Caco-2 (cell line): ENCODE data around the gene EMILIN1. TPM values are rescaled to one million over a fixed set of nuclear protein-coding genes. Genes with fewer than 3 reads are reported as not detected.
A peak's percentile ranks its signal among the peaks of the same experiment; 100 is the strongest.

Experiments
- Bru-seq: library from RNA; stranded (reverse); fragments of 400-500 nt; gene quantifications from one replicate; lab custom pipeline; 2021; lab: Mats Ljungman, UMichigan
- BruChase-seq, 2 experiments: library from RNA; stranded (reverse); fragments of 400-500 nt; gene quantifications; one replicate each; lab custom pipeline; 2021; lab: Mats Ljungman, UMichigan
- BruUV-seq: library from RNA; stranded (reverse); fragments of 400-500 nt; replicated peaks from 2 replicates; lab custom pipeline; 2021; lab: Mats Ljungman, UMichigan
- CTCF ChIA-PET: fragments of 300-600 bp; sonication (Branson Sonifier 250); formaldehyde crosslinking; loops from one replicate; lab custom pipeline; 2022; ENCODE audit warnings: antibody characterized with exemption; lab: Charles Lee
- POLR2A ChIA-PET: fragments of 300-600 bp; sonication (Branson Sonifier 250); formaldehyde crosslinking; loops from one replicate; lab custom pipeline; 2022; ENCODE audit warnings: antibody characterized with exemption; lab: Charles Lee
- DNase-seq, 2 experiments: peaks; one replicate each; pipeline versions ENCODE4 v3.0.0 to v3.0.0-alpha.2; 2020 to 2022
- H3K27me3 ChIP-seq: replicated peaks from 2 replicates; pipeline ENCODE4 v1.6.0; 2011; ENCODE audit warnings: low read length; ENCODE audit not compliant: control insufficient read depth, insufficient read depth
- H3K36me3 ChIP-seq: 2 replicates; pipeline ENCODE4 v1.5.1; 2011; ENCODE audit warnings: low read length; ENCODE audit not compliant: control insufficient read depth, insufficient read depth
- H3K4me1 ChIP-seq: fragments of 250-450 bp; sonication (Bioruptor Pico); 2 replicates; pipeline ENCODE4 v1.5.1; 2020; ENCODE audit warnings: mild to moderate bottlenecking
- H3K4me3 ChIP-seq: 2 replicates; pipeline ENCODE4 v1.5.1; 2011; ENCODE audit warnings: low read depth, mild to moderate bottlenecking, control low read depth, low read length
- H3K9me3 ChIP-seq: fragments of 250-450 bp; sonication (Bioruptor Pico); 2 replicates; pipeline ENCODE4 v1.5.1; 2020; ENCODE audit warnings: mild to moderate bottlenecking, moderate library complexity
- H3K27ac Mint-ChIP-seq: one replicate; pipeline ENCODE4 v1.8.0; 2022; ENCODE audit warnings: mixed read lengths; ENCODE audit not compliant: unreplicated experiment
- H3K27me3 Mint-ChIP-seq: one replicate; pipeline ENCODE4 v1.8.0; 2022; ENCODE audit warnings: mixed read lengths; ENCODE audit not compliant: insufficient read depth, unreplicated experiment
- H3K36me3 Mint-ChIP-seq: one replicate; pipeline ENCODE4 v1.8.0; 2022; ENCODE audit warnings: mild to moderate bottlenecking, mixed read lengths; ENCODE audit not compliant: insufficient read depth, unreplicated experiment
- H3K4me1 Mint-ChIP-seq: one replicate; pipeline ENCODE4 v1.8.0; 2022; ENCODE audit warnings: low read depth, mixed read lengths; ENCODE audit not compliant: unreplicated experiment
- H3K4me3 Mint-ChIP-seq: one replicate; pipeline ENCODE4 v1.8.0; 2022; ENCODE audit warnings: mild to moderate bottlenecking, moderate library complexity, mixed read lengths; ENCODE audit not compliant: unreplicated experiment
- H3K9me3 Mint-ChIP-seq: one replicate; pipeline ENCODE4 v1.8.0; 2022; ENCODE audit warnings: mixed read lengths; ENCODE audit not compliant: unreplicated experiment
- CTCF ChIP-seq, 2 experiments: fragments of 200-600 bp in 1 of 2; IDR thresholded peaks; 1 replicate in 1 of 2; 2 replicates in 1 of 2; pipeline versions ENCODE4 v1.5.1 to v1.8.0; 2011 to 2022; ENCODE audit warnings: antibody characterized with exemption in 1 of 2, control low read depth in 1 of 2, inconsistent platforms in 1 of 2, low read depth in 1 of 2, low read length in 1 of 2, mild to moderate bottlenecking in 1 of 2, moderate library complexity in 1 of 2; ENCODE audit not compliant: insufficient read depth in 1 of 2, severe bottlenecking in 1 of 2, unreplicated experiment in 1 of 2
- intact Hi-C: fragments of 100-400 bp; cut with micrococcal nuclease; formaldehyde crosslinking; loops from one replicate; pipeline ENCODE4 v1.10.0; 2022; ENCODE audit not compliant: unreplicated experiment
- long read RNA-seq: library from polyadenylated mRNA; stranded (forward); transcript quantifications from one replicate; pipeline ENCODE4 v2.0.0, GENCODE V29; 2022
- total RNA-seq: library from RNA; stranded (reverse); gene quantifications from 2 replicates; pipeline ENCODE4 v1.2.3, GENCODE V29; 2022

The EMILIN1 gene
- total RNA-seq (0.30 and 0.43 TPM in 2 replicates), Bru-seq, nascent RNA (percentile 18 among the genes with signal in this experiment), BruChase-seq, experiment 1, labeled RNA remaining after a 2-hour chase (percentile 15 among the genes with signal in this experiment), BruChase-seq, experiment 2, labeled RNA remaining after a 6-hour chase (percentile 26 among the genes with signal in this experiment)
- long read RNA-seq: 0 reads

- Histone ChIP-seq H3K4me3 (no peak within 1 kb of the TSS), H3K4me1 (peaks cover 7% of the 10 kb centered on the region), H3K27me3 (no peaks in the 10 kb centered on the region), H3K9me3 (no peaks in the 10 kb centered on the region), H3K36me3 (no peaks in the 10 kb centered on the region)
- TF ChIP-seq CTCF (IDR thresholded peaks at IDR 0.05; ENCODE audit: insufficient read depth in 1 of 2, low read depth in 1 of 2, low read length in 1 of 2, severe bottlenecking in 1 of 2, unreplicated experiment in 1 of 2): no peak
- intact Hi-C loops: no loop called here
- peaks cover 10% of the 10 kb centered on the region for H3K4me1 Mint-ChIP-seq
- H3K4me3 Mint-ChIP-seq: no peak within 1 kb of the TSS
- peaks cover 19% of the 10 kb centered on the region for H3K27me3 Mint-ChIP-seq
- no peak for DNase-seq
- POLR2A ChIA-PET: interaction anchor here (0.5 kb wide), 2 partner anchors 232 to 297 kb away, joined by 3 read pairs; no protein-coding TSS in a partner anchor
- BruUV-seq: no TSS peak
- H3K9me3 Mint-ChIP-seq: no peaks in the 10 kb centered on the region
- peaks cover 6% of the 10 kb centered on the region for H3K36me3 Mint-ChIP-seq
- H3K27ac Mint-ChIP-seq: peak within 1 kb of the TSS; percentile 8
- CTCF ChIA-PET: no interaction called here
Observed at GRCh38 chr2:27078267-27079194, at the start of gene EMILIN1. EMILIN1 (plus strand) TSS chr2:27078615; CDS start chr2:27079066, 451 bp downstream.

GRCh38 chr2:27029051-27029450 lies 49.4 kb upstream of the EMILIN1 start:
- H3K9me3 Mint-ChIP-seq: no peaks in the 10 kb centered on the region
- no peak overlapping the region for H3K4me3 ChIP-seq
- H3K4me1 ChIP-seq: peaks cover 16% of the 10 kb centered on the region
- H3K4me3 Mint-ChIP-seq: no peak overlapping the region
- no peak for DNase-seq
- no peaks in the 10 kb centered on the region for H3K27me3 ChIP-seq
- H3K27me3 Mint-ChIP-seq: no peaks in the 10 kb centered on the region
- CTCF ChIA-PET: no interaction called here
- H3K4me1 Mint-ChIP-seq: peaks cover 3% of the 10 kb centered on the region
- intact Hi-C loops: no loop called here
- H3K36me3 Mint-ChIP-seq: peaks cover 14% of the 10 kb centered on the region
- BruUV-seq: no TSS peak
- no peak overlapping the region for H3K27ac Mint-ChIP-seq
- POLR2A ChIA-PET: interaction anchor here (0.5 kb wide), 1 partner anchor 35 kb away, joined by 4 read pairs; no protein-coding TSS in a partner anchor
- H3K36me3 ChIP-seq: no peaks in the 10 kb centered on the region
- TF ChIP-seq CTCF (IDR thresholded peaks at IDR 0.05; ENCODE audit: insufficient read depth in 1 of 2, low read depth in 1 of 2, low read length in 1 of 2, severe bottlenecking in 1 of 2, unreplicated experiment in 1 of 2): no peak
- no peaks in the 10 kb centered on the region for H3K9me3 ChIP-seq
